ENCODE measurements around the gene IVD. TPM values are rescaled to one million over a fixed set of nuclear protein-coding genes. Genes with fewer than 3 reads are reported as not detected.

IVD gene
- total RNA-seq, 1 experiment from 2014 or later = 93.1 TPM

DNA sequence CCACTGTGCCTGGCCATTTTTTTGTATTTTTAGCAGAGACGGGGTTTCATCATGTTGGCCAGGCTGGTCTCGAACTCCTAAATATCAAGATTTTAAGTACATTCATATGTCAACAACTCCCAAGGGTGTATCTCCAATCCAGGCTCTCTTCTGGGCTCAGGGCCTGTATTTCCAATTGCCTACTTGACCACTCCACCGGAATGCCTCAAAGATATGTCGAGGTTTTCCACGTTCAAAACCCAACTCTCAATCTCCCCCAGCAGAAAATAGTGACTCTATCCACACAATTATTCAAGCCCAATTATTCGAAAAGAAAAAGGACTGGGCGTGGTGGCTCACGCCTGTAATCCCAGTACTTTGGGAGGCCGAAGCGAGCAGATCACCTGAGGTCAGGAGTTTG lies 25.0 kb upstream of the IVD start:
- no peak overlapping the region for H4K5ac ChIP-seq (ENCODE audit: insufficient read length, low read depth, low read length)
- TF ChIP-seq, protein P1, sequence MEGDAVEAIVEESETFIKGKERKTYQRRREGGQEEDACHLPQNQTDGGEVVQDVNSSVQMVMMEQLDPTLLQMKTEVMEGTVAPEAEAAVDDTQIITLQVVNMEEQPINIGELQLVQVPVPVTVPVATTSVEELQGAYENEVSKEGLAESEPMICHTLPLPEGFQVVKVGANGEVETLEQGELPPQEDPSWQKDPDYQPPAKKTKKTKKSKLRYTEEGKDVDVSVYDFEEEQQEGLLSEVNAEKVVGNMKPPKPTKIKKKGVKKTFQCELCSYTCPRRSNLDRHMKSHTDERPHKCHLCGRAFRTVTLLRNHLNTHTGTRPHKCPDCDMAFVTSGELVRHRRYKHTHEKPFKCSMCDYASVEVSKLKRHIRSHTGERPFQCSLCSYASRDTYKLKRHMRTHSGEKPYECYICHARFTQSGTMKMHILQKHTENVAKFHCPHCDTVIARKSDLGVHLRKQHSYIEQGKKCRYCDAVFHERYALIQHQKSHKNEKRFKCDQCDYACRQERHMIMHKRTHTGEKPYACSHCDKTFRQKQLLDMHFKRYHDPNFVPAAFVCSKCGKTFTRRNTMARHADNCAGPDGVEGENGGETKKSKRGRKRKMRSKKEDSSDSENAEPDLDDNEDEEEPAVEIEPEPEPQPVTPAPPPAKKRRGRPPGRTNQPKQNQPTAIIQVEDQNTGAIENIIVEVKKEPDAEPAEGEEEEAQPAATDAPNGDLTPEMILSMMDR (conservative IDR thresholded peaks at IDR 0.05) = no peak
- H3T11ph ChIP-seq (ENCODE audit: low read length) = no peak overlapping the region
- no peak overlapping the region for H3K9ac ChIP-seq (ENCODE audit: extremely low read depth, insufficient read length, low read length)
- H3K18ac ChIP-seq (ENCODE audit: insufficient read length, low read depth, low read length) = no peak overlapping the region
- Mint-ChIP-seq H3K4me1 (peaks cover 19 to 20% of the 10 kb centered on the region in 2 experiments), H3K4me3 (no peak overlapping the region), H3K27me3 (ENCODE audit: low read depth) (no peaks in the 10 kb centered on the region; the same call in 1 of the 2 replicates), H3K27ac (no peak overlapping the region), H3K36me3 (ENCODE audit: insufficient read depth in 1 of 3, low read depth in 3 of 3) (peaks cover 13 to 22% (median 19%) of the 10 kb centered on the region in 3 experiments), H3K9me3 (no peaks in the 10 kb centered on the region)
- H3K79me2 ChIP-seq (ENCODE audit: insufficient read depth, low read length) = peaks cover 7% of the 10 kb centered on the region; the same call in 1 of the 2 replicates
- H3K23me2 ChIP-seq (ENCODE audit: insufficient read length, low read depth, low read length, poor library complexity, severe bottlenecking) = peaks cover 5% of the 10 kb centered on the region
- no peaks in the 10 kb centered on the region for H3K27me3 ChIP-seq (ENCODE audit: insufficient read depth, low read length)
- peaks cover 4% of the 10 kb centered on the region for H3K79me1 ChIP-seq (ENCODE audit: insufficient read depth, low read depth, low read length, poor library complexity, severe bottlenecking)
- no peak overlapping the region for H3K4ac ChIP-seq (ENCODE audit: low read depth, low read length)
- H2BK120ac ChIP-seq (ENCODE audit: low read depth, low read length, poor library complexity, severe bottlenecking) = no peak overlapping the region
- no peak overlapping the region for H3K4me2 ChIP-seq (ENCODE audit: insufficient read depth, insufficient read length, low read length)
- no peak overlapping the region for H3K56ac ChIP-seq (ENCODE audit: insufficient read length, low read depth, low read length)
- H3K4me1 ChIP-seq (ENCODE audit: insufficient read depth, low read length) = peaks cover 4% of the 10 kb centered on the region
- H3K14ac ChIP-seq (ENCODE audit: insufficient read depth, low read length) = no peak overlapping the region
- no peaks in the 10 kb centered on the region for H3K9me3 ChIP-seq (ENCODE audit: control insufficient read depth, low read depth, low read length)
- no peak overlapping the region for H2BK12ac ChIP-seq (ENCODE audit: insufficient read length, low read depth, low read length)
- H2AFZ ChIP-seq (ENCODE audit: low read length) = no peak overlapping the region
- H2BK15ac ChIP-seq (ENCODE audit: low read depth, low read length) = no peak overlapping the region
- DNase-seq = no peak
- no peak overlapping the region for H2BK5ac ChIP-seq (ENCODE audit: insufficient read length, low read length)
- no peak overlapping the region for H3K27ac ChIP-seq (ENCODE audit: insufficient read length, low read depth, low read length)
- H2BK20ac ChIP-seq (ENCODE audit: low read depth, low read length, poor library complexity, severe bottlenecking) = no peak overlapping the region
- no peak overlapping the region for H4K8ac ChIP-seq (replicated peaks; ENCODE audit: insufficient read length, low read depth, low read length)
- H3K23ac ChIP-seq (ENCODE audit: insufficient read length, low read depth, low read length) = no peak overlapping the region
- WGBS (ENCODE audit: extremely low coverage, insufficient read length, low lambda C conversion rate) = no CpG with 5 or more reads among the region's 10 CpGs
- H4K20me1 ChIP-seq (ENCODE audit: control insufficient read depth, insufficient read depth, insufficient read length) = no peaks in the 10 kb centered on the region
- no peak overlapping the region for H2AK5ac ChIP-seq (ENCODE audit: insufficient read length, low read length)
- no peak overlapping the region for H4K91ac ChIP-seq (ENCODE audit: insufficient read length, low read depth, low read length)
